ENCODE data around the gene IFITM2.

DNA sequence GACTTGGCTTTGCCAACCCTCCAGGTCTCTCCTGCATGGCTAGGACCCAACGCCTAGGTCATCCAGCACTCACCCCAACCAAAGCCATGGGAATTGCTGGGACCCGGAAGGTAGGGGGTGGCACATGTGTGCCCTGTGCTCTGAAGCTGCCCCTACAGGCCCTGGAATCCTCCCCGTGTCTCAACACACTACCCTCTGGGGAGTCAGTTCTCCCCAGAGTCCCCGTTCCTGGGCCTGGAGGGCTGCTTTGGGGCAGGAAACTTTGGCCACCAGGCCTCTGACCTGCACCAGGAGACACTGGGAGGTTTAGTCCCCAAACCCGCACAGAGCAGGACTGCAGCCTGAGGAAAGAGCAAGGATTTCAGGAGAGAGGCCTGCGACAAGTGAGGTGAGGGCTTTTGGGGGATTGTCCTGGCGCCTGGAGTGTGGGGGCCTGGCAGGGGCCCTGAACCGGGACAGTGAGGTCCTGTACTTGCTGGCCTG, 5.7 kb downstream of the IFITM2 start:
- TF ChIP-seq EP300 (IDR thresholded peaks at IDR 0.05) (no peak), POLR2A (IDR thresholded peaks at IDR 0.05) (no peak)
- TF ChIP-seq, protein P1, sequence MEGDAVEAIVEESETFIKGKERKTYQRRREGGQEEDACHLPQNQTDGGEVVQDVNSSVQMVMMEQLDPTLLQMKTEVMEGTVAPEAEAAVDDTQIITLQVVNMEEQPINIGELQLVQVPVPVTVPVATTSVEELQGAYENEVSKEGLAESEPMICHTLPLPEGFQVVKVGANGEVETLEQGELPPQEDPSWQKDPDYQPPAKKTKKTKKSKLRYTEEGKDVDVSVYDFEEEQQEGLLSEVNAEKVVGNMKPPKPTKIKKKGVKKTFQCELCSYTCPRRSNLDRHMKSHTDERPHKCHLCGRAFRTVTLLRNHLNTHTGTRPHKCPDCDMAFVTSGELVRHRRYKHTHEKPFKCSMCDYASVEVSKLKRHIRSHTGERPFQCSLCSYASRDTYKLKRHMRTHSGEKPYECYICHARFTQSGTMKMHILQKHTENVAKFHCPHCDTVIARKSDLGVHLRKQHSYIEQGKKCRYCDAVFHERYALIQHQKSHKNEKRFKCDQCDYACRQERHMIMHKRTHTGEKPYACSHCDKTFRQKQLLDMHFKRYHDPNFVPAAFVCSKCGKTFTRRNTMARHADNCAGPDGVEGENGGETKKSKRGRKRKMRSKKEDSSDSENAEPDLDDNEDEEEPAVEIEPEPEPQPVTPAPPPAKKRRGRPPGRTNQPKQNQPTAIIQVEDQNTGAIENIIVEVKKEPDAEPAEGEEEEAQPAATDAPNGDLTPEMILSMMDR (IDR thresholded peaks at IDR 0.05), result no peak
